Measurements from ENCODE around the gene DPP8.
A peak's percentile ranks its signal among the peaks of the same experiment; 100 is the strongest.
"Not testable (repeated sequence)": the region's sequence is repeated elsewhere in the genome, so short reads cannot be mapped to it uniquely, and the experiment has no call there.

Gene DPP8

DNA sequence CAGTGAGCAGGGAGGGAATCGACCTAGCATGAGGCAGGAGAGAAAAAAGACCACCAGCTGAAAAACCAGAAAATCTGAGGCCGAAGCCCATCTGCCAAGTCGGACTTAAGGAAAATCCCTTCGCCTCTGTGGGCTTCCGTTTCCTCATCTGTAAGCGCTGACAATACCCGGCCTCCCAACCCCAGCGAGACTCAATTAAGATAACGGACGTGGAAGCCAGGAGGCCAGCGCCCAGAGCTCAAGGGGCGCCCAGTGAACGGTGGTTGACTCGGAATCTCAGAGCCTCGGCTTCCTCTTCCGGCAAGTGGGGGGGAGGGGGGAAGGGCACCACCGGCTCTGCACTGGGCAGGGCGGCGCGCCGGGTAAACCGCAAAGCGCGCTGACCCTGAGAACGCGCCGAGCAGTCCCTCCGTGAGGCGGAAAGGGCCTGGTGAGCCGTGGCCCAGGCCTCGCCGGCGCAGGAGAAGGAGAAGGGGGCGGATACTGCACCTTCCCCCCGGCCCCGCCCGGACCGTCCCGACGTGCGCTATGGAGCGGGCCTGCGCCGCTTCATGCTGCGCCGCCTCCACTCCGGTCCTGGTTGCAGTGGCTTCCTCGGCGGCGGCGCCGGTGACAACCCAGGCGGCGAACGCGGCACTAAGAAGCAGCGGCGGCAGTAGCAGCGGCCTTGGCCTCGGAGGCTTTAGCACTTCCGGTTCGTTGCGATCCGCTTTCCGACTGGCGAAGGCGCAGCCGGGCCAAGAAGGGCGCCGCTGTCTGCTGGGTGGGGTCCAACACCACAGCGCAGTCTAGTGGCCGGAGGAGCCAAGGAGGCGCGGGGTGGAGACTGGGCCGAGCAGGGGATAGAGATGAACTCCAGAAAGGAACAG, at the start of gene DPP8:
TSS of gene DPP8 (minus strand) at position 693 of the 869 bp plus-strand sequence. CDS start 5,136 bp downstream, outside the sequence.
- peak; percentile 99 for DNase-seq

DNA sequence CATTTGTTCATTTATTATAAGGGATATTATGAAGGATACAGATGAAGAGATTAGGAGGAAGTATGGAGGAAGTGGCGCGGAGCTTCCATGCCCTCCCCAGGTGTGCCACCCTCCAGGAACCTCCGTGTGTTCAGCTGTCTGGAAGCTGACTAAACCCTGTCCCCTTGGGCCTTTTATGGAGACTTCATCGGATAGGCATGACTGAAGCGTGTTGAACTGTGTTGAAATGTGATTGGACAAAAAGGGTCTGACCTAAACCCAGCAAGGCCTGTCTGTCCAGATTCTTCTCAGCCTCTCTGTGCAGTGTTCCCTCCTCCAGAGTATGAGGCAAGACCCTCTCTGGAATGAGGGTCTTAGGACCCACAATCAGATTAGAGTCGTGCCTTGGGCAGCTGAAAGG, 44.4 kb upstream of the DPP8 start:
- DNase-seq = no peak

- no peak for DNase-seq
Measured at GRCh38 chr15:65559941-65560340, 42.5 kb upstream of the DPP8 start.

DNA sequence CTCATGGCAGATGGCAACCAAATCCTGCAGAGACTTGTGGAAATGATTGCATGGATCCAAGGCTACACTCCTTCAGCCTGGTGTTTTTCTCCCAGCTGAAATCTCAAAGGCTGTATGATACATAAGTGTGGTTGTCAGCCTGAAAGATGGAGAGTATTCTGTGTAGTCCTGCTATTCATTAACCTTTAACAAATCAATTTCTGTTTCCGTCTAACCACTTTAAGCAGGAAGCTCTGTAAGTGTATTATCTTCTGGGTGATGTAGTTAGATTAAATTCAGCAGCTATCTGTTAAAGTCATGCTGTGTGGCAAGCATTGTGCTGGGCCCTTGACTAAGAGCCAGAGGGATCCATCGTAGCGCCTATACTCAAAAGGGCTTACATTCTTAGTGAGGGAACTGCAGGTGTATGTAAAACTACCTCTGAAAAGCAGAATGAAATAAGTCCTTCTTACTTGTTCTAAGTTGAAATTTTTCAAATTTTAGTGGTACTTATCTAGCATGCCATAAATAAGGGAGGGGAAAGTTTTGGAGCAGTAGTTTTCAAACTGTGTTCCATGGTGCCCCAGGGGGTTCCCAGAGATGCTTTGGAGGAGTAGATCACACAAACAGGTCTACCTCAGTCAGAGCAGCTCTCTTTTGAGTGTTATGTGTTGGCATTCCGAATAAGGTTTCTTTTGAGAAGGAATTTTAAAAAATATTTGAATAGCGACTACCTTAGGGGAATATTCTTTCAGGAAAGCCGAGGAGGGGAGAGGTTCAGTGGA, 41.7 kb upstream of the DPP8 start:
- no peak for DNase-seq

GRCh38 chr15:65558336-65558735, 40.8 kb upstream of the DPP8 start:
- no peak for DNase-seq

DNA sequence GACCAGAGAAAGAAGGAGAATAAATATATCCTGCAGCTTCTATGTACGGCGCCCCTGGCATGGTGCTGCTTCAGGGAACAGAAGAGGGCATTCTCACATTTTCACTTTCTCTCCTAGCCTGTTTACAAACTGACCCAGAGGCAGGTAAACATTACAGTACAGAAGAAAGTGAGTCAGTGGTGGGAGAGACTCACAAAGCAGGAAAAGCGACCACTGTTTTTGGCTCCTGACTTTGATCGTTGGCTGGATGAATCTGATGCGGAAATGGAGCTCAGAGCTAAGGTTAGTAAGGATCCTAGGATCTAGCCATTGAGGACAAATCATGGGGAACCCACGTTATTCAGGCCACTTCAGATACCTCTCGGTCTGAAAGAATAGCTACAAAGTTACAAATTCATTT, 39.1 kb upstream of the DPP8 start:
- DNase-seq = no peak

DNA sequence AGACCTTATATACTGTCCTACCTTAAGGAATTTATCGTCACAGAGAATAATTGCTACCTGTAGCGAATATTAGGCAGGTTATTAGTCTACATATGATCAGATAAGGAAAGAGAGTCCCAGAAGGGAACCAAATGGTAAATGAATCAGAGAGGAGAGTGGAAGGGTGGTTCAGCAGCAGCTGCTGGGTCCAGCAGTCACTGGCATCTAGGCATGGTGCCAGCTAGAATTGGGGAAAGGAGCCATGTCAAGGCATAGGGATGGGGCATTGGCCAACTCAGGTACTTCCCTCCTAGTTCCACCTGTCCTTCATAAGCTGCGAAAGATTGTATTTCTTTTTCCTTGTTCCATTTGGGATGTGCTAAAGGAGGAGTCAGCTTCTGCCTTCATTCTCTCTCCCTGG, 36.2 kb upstream of the DPP8 start:
- DNase-seq = no peak

- not testable (repeated sequence) for DNase-seq
Measured at GRCh38 chr15:65552851-65553250, 35.4 kb upstream of the DPP8 start.

- no peak for DNase-seq
Measured at GRCh38 chr15:65551183-65551582, 33.7 kb upstream of the DPP8 start.

DNA sequence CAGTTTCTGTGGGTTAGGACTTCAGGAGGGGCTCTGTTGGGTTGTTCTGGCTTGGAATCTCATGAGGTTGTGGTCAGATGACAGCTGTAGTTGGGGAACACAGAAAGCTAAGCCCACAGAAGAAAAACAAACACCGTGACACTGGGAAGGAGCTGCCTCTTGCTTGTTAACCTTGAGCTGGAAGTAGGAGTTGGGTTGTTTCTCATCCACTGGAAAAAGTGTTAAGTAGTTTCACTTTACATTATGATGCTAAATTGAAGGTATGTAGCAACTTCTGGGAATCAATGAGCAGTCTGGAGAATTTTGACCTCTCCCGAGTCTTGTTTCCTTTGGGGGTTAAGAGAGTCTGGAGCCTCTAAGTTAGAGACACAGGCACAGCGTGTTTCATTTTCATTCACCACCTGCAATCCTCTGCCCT, 33.2 kb upstream of the DPP8 start:
- no peak for DNase-seq

GRCh38 chr15:65549288-65549687, 31.8 kb upstream of the DPP8 start:
- not testable (repeated sequence) for DNase-seq

DNA sequence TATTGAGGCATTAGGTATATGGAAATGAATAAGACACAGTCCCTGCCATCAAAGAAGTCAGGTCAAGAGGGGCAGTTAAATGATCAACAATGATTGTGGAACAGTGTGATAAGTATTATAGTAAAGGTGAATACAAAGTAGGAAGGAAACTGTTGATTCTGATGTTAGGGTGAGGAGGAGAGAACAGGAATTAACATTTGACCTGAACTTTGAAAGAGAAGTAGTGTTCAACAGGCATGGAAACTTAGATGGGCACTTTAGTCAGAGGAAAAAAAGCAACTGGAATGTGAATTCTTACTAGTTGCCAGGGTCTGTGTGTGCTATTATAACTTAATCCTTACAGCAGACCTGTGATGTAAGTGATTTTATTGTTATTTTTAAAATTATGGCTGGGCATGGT, 30.4 kb upstream of the DPP8 start:
- DNase-seq = no peak

GRCh38 chr15:65541231-65541820, 23.8 kb upstream of the DPP8 start:
- no peak for DNase-seq

- DNase-seq = no peak
Measured at GRCh38 chr15:65540314-65540713, 22.8 kb upstream of the DPP8 start.

- DNase-seq = no peak
Measured at GRCh38 chr15:65535192-65535591, 17.7 kb upstream of the DPP8 start.

- DNase-seq = no peak
Measured at GRCh38 chr15:65533057-65533756, 15.7 kb upstream of the DPP8 start.

DNA sequence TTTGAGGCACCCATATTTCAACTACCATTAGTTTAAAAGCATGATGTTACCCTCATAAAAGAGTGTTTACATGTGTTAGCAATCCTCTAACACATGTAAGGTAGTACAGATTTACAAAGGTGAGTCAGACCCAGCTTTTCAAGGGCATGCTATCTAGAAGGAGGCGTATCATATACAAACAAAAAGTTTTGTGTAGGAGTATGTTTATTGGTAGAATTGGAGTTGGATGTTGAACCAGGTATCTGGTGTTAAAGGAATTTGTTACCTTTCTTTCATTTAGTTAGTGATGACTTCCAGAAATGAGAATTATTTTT, 15.2 kb upstream of the DPP8 start:
- no peak for DNase-seq

DNA sequence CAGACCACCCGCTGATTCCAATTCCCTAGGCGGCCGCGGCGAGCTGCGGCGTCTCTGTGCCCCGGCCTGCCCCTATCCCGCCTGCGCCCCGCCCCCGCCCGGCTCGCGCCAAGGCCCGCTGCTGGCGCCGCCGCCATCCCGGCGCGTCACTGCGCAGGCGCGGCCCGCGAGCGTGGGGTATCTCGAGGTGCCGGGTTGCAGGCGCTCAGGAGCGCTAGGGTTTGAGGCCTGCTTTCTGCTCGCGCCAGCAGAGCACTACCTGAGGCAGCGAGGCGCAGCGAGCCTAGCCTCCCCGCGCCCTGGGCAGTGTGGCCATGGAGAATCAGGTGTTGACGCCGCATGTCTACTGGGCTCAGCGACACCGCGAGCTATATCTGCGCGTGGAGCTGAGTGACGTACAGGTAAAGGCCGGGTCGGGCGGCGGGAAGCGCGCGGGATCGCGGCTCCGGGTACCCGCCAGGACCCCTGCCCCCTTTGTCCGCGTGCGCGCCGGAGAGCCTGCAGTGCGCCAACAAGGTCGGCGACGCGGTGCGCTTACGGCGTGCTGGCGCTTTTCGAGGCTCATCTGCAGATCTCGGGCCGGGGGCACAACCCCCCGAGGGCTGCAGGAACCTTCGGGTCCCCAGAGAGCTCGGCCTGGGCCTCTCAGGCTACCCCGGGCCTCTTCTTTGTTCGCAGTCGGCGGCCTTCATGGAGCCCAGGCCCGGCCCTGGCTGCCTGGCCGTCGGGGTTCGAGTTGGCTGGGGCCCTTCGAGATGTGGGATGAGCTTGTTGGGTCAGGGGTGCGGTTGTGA, 13.0 kb upstream of the DPP8 start, which contains the start of gene HACD3:
TSS of gene HACD3 (plus strand) at position 146 of the 794 bp plus-strand sequence. CDS start at position 315, 169 bp downstream.
- peak; percentile 96 for DNase-seq

DNA sequence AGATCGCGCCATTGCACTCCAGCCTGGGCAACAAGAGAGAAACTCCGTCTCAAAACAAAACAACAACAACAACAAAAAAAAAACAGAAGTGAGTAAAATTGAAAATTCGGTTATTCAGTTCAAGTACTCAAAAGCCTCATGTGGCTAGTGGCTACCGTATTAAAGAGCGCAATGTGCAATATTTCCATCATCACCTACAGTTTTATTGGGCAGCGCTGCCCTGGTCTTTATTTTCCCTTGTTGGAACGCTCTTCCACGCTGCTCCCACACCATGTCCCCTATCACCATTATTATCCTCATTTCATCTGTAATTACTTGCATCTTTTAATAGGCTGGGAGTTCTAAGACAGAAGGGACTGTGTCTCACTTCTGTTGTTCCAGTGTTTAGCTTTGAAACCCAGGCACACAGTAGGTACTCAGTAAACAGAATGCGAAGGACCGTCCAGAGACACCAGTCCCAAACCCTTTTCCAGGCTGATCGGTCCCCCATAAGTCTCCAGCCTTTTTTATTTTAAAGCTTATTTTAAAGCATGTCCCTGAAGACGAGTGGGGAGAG, 12.4 kb upstream of the DPP8 start:
- no peak for DNase-seq

- DNase-seq = no peak
Measured at GRCh38 chr15:65528461-65529060, 11.1 kb upstream of the DPP8 start.

DNA sequence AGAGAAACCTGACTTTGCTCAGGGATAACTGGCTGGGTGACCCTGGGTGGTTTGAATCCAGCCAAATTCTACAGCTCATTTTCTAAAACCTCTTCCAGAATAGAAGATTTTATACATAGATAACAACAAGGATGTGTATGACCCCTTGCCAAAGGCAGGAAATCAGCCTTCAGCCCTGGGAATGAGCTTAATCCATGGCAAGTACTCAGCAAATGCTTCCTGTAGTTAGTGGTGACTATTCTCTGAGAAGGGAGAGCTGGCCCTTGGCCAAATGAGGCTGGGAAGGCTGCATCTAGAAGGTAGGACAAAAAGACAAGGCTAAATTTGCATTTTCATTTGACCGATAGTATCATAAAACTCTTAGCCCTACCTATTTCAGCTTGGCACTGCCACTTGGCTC, 8.1 kb upstream of the DPP8 start:
- no peak for DNase-seq

GRCh38 chr15:65524226-65524625, 6.7 kb upstream of the DPP8 start:
- no peak for DNase-seq

Measured in activated effector memory CD4-positive, alpha-beta T cell treated with anti-CD3 and anti-CD28 coated beads, Interleukin-2, amount 50 U/mL, for 16 hours (primary cell).